ENCODE measurements around the gene CTPS1. TPM values are rescaled to one million over a fixed set of nuclear protein-coding genes. Genes with fewer than 3 reads are reported as not detected.

The CTPS1 gene
- total RNA-seq, 1 donor from 2014 or later = 31.2 TPM

DNA sequence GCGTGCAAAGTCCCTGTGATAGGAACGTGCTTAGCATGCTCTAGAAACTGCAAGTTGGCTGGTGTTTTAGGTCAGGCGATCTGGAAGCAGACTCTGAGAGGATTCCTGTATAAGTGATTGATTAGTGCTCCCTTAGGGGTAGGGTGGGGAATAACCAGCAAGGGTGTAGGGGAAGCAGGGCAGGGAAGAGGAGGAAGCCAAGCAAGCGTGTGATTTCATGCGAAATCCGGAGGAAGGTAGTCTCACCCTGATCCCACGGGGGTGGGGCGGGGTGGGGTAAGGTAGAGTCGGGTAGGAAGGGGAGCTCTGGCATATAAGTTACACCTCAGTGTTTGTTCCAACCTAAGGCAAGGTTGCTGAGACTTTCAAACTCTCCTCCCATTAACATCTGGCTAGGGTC, 24.9 kb upstream of the CTPS1 start:
- no peaks in the 10 kb centered on the region for H3K9me3 ChIP-seq
- H3K4me1 ChIP-seq = no peaks in the 10 kb centered on the region
- H3K36me3 ChIP-seq = no peaks in the 10 kb centered on the region
- no peak overlapping the region for H3K4me3 ChIP-seq
- H3K27me3 ChIP-seq = no peaks in the 10 kb centered on the region
- no peak overlapping the region for H3K27ac ChIP-seq
- TF ChIP-seq, protein P1, sequence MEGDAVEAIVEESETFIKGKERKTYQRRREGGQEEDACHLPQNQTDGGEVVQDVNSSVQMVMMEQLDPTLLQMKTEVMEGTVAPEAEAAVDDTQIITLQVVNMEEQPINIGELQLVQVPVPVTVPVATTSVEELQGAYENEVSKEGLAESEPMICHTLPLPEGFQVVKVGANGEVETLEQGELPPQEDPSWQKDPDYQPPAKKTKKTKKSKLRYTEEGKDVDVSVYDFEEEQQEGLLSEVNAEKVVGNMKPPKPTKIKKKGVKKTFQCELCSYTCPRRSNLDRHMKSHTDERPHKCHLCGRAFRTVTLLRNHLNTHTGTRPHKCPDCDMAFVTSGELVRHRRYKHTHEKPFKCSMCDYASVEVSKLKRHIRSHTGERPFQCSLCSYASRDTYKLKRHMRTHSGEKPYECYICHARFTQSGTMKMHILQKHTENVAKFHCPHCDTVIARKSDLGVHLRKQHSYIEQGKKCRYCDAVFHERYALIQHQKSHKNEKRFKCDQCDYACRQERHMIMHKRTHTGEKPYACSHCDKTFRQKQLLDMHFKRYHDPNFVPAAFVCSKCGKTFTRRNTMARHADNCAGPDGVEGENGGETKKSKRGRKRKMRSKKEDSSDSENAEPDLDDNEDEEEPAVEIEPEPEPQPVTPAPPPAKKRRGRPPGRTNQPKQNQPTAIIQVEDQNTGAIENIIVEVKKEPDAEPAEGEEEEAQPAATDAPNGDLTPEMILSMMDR (IDR thresholded peaks at IDR 0.05) = no peak
- TF ChIP-seq POLR2A (IDR thresholded peaks at IDR 0.05) = no peak
- TF ChIP-seq POLR2AphosphoS5 (IDR thresholded peaks at IDR 0.05; ENCODE audit: insufficient read depth in 1 of 2, low read depth in 1 of 2) = no peak
- DNase-seq (ENCODE audit: extremely low spot score in 2 of 2) = no peak
- intact Hi-C loops (cut with DNase I) = loop anchor here (10.0 kb wide), 1 partner anchor 110 kb away; no protein-coding TSS in a partner anchor

DNA sequence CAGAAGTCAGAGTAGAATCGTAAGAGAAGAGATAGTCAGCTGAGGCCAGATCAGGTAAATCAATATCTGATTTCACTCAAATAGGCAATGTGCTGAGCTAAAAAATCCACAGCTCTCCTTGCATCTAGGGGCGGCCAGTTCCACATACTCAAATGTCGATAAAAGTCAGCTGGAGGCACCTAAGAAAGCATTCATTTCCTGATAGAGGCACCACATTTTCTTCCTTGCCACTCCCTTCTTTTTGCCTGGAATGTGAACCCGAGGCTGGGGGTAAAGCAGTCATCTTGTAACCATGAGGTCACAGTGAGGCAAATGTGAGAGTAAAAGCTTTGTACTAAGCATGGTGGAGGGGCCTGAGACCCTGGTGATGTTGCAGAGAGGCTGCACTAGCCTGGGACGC, 24.2 kb upstream of the CTPS1 start:
- Histone ChIP-seq H3K36me3 (no peaks in the 10 kb centered on the region), H3K27ac (no peak overlapping the region), H3K4me1 (no peaks in the 10 kb centered on the region), H3K4me3 (no peak overlapping the region), H3K27me3 (no peaks in the 10 kb centered on the region), H3K9me3 (no peaks in the 10 kb centered on the region)
- TF ChIP-seq, protein P1 (IDR thresholded peaks at IDR 0.05) = no peak
- no peak for TF ChIP-seq POLR2AphosphoS5 (IDR thresholded peaks at IDR 0.05; ENCODE audit: insufficient read depth in 1 of 2, low read depth in 1 of 2)
- TF ChIP-seq POLR2A (IDR thresholded peaks at IDR 0.05) = no peak
- no peak for DNase-seq (ENCODE audit: extremely low spot score in 2 of 2)
- intact Hi-C loops (cut with DNase I) = loop anchor here (10.0 kb wide), 1 partner anchor 110 kb away; no protein-coding TSS in a partner anchor

DNA sequence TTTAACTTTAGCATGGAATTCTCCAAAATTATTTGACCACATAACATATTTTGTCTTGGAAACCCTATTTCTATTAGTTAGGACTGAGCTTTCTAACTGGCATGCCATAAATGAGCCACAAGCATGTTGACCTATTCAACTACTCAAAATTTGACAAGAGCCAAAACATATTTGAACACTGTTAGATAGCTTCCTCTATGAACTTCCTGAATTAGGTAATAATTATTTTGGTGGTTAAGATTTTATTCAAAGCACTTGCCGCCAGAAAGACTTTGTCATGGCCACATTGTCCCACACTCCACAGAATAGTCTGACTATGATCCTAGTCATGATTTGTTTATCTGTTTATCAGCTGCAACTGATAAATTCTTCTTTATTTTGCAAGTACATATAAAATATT, 23.1 kb upstream of the CTPS1 start:
- no peak overlapping the region for H3K4me3 ChIP-seq
- H3K36me3 ChIP-seq = no peaks in the 10 kb centered on the region
- H3K27me3 ChIP-seq = no peaks in the 10 kb centered on the region
- TF ChIP-seq POLR2AphosphoS5 (IDR thresholded peaks at IDR 0.05; ENCODE audit: insufficient read depth in 1 of 2, low read depth in 1 of 2) (no peak), POLR2A (IDR thresholded peaks at IDR 0.05) (no peak)
- TF ChIP-seq, protein P1 (IDR thresholded peaks at IDR 0.05) = no peak
- H3K27ac ChIP-seq = no peak overlapping the region
- intact Hi-C loops (cut with DNase I) = loop anchor here (10.0 kb wide), 1 partner anchor 112 kb away; no protein-coding TSS in a partner anchor
- no peaks in the 10 kb centered on the region for H3K9me3 ChIP-seq
- no peaks in the 10 kb centered on the region for H3K4me1 ChIP-seq
- no peak for DNase-seq (ENCODE audit: extremely low spot score in 2 of 2)

DNA sequence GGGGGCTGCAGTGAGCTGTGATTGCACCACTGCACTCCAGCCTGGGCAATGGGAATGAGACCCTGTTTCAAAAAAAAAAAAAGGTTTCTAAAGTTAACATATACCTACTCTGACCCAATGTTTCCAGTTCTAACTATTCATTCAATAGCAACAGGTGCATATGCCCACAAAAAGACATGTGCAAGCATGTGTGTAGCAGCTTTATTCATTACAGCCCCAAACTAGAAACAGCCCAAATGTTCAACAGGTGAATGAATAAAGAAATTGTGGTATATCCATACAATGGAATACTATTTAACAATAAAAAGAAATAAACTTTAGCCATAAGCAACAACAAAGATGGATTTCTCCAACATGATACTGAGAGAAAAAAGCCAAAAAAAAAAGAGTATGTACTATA, 21.3 kb upstream of the CTPS1 start:
- Histone ChIP-seq H3K4me1 (no peaks in the 10 kb centered on the region), H3K27me3 (no peaks in the 10 kb centered on the region), H3K9me3 (no peaks in the 10 kb centered on the region), H3K27ac (no peak overlapping the region), H3K36me3 (no peaks in the 10 kb centered on the region), H3K4me3 (no peak overlapping the region)
- intact Hi-C loops (cut with DNase I) = loop anchor here (10.0 kb wide), 1 partner anchor 113 kb away; no protein-coding TSS in a partner anchor
- no peak for TF ChIP-seq POLR2A (IDR thresholded peaks at IDR 0.05)
- TF ChIP-seq, protein P1 (IDR thresholded peaks at IDR 0.05) = no peak
- no peak for TF ChIP-seq POLR2AphosphoS5 (IDR thresholded peaks at IDR 0.05; ENCODE audit: insufficient read depth in 1 of 2, low read depth in 1 of 2)
- no peak for DNase-seq (ENCODE audit: extremely low spot score in 2 of 2)

DNA sequence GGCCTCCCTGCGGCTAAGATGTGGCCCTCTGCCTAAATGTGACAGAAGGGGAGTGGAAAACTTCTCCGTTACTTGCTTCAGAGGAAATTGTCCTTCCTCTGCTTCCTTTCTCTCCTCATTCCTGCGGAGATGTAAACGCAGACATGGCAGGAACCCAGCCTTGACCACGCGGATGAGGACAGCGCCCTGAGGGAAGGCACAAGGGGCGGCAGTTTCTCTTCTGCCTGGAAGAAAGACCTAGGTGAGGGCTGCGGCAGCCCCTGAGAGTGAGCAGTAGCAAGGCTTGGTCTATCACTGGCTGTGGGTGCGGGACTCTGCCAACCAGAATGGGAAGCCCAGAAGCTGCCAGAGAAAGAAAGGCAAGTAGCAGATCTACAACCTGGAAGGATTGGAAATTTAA, 14.0 kb upstream of the CTPS1 start:
- Histone ChIP-seq H3K27me3 (no peaks in the 10 kb centered on the region), H3K4me1 (peaks cover 11% of the 10 kb centered on the region), H3K27ac (no peak overlapping the region), H3K4me3 (no peak overlapping the region), H3K9me3 (no peaks in the 10 kb centered on the region), H3K36me3 (no peaks in the 10 kb centered on the region)
- no peak for DNase-seq (ENCODE audit: extremely low spot score in 2 of 2)
- TF ChIP-seq, protein P1 (IDR thresholded peaks at IDR 0.05) = no peak
- TF ChIP-seq POLR2AphosphoS5 (IDR thresholded peaks at IDR 0.05; ENCODE audit: insufficient read depth in 1 of 2, low read depth in 1 of 2) = no peak
- TF ChIP-seq POLR2A (IDR thresholded peaks at IDR 0.05) = no peak
- intact Hi-C loops (cut with DNase I) = loop anchor here (5.0 kb wide), 1 partner anchor 1213 kb away; no protein-coding TSS in a partner anchor
